ENCODE measurements around the gene TRIM27. TPM values are rescaled to one million over a fixed set of nuclear protein-coding genes. Genes with fewer than 3 reads are reported as not detected.

TRIM27 gene, protein sequence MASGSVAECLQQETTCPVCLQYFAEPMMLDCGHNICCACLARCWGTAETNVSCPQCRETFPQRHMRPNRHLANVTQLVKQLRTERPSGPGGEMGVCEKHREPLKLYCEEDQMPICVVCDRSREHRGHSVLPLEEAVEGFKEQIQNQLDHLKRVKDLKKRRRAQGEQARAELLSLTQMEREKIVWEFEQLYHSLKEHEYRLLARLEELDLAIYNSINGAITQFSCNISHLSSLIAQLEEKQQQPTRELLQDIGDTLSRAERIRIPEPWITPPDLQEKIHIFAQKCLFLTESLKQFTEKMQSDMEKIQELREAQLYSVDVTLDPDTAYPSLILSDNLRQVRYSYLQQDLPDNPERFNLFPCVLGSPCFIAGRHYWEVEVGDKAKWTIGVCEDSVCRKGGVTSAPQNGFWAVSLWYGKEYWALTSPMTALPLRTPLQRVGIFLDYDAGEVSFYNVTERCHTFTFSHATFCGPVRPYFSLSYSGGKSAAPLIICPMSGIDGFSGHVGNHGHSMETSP
- total RNA-seq: 69.7 TPM

GRCh38 chr6:28923318-28924102 is at the start of gene TRIM27:
Gene TRIM27 (minus strand): TSS chr6:28923985. CDS start chr6:28923632, 353 bp downstream.

Small RNA genes within 50 kb of the gene (small RNA-seq; reads per million reads assigned to genes)
- not detected for gene RNU6-930P

Other genes with a start within 250 kb of the TRIM27 start
- 5.8 TPM for gene ZNF311, start 81.3 kb upstream of the TRIM27 start, total RNA-seq
- not detected for gene OR2W1, start 121.2 kb upstream of the TRIM27 start, total RNA-seq
- not detected for gene OR2B3, start 163.3 kb upstream of the TRIM27 start, total RNA-seq
- not detected for gene OR2J1, start 175.5 kb upstream of the TRIM27 start, total RNA-seq
- not detected for gene OR2J3, start 184.1 kb upstream of the TRIM27 start, total RNA-seq
- gene OR2J2, start 246.9 kb upstream of the TRIM27 start, total RNA-seq: 0.46 TPM